ENCODE measurements around the gene GOLGA6L25.
"Not testable (repeated sequence)": the region's sequence is repeated elsewhere in the genome, so short reads cannot be mapped to it uniquely, and the experiment has no call there.

Gene GOLGA6L25

GRCh38 chr15:28553268-28553667, at the start of gene GOLGA6L25:
Gene GOLGA6L25, plus strand, starts transcription at chr15:28553568. Its CDS starts 61 bp downstream, at chr15:28553629.
- DNase-seq (ENCODE audit: low spot score): not testable (repeated sequence)

DNA sequence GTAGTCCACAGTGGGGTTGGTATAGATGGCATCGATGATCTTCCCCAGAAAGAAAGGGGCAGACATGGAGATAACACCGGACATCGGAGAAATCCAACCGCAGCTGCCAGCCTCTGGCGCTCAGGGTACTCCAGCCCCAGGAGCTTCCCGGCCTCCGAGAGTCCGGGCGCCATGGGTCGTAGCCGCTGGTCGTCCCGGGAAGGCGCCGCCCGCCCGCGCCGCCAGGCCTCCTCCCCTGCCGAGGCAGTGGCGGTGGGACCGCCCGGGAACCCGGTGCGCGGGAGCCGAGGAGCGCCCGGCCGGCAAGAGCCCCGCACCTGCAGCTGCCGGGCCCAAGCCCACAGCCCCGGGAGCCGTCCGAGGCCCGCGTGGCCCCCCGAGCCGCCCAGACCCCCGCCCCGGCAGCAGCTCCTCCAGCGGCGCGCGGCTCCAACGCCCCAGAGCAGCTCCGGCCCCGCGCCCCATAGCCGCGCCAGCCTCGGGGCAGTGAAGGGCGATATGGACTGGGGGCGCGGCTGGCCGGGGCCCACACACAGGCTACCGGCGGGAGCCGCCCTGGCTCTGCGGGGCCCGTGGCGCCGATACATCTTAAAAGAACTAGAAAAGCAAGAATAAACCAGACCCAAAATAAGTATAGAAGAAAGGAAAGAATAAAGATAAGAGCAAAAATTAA, 45.0 kb upstream of the GOLGA6L25 start:
- DNase-seq (ENCODE audit: low spot score): not testable (repeated sequence)

GRCh38 chr15:28514128-28514527, 39.2 kb upstream of the GOLGA6L25 start:
- not testable (repeated sequence) for DNase-seq (ENCODE audit: low spot score)

- not testable (repeated sequence) for DNase-seq (ENCODE audit: low spot score)
These were observed 38.2 kb upstream of the GOLGA6L25 start for GRCh38 chr15:28515208-28515607.

DNA sequence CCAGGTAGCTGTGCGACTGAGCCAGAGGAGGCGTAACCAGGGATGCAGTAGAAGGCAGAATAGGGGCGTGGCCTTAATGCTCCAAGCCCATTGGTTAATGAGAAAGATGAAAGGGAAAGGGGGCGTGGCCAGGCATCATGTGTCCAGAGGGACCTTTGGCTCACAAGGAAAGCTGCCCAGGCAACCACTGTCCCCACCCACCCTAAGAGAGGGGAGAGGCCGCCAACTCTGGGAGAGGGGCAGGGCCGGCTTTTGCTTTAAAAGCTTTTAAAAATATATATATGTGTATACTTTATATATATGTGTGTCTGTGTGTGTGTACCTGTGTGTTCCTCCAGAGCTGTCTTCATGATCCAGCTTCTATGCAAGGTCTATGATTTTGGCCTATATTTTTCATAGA, 20.4 kb upstream of the GOLGA6L25 start, which contains the start of gene GOLGA8G:
Gene GOLGA8G, minus strand, starts transcription at position 18 of the 400 bp plus-strand sequence. CDS start 62 bp downstream, outside the sequence.
- not testable (repeated sequence) for DNase-seq (ENCODE audit: low spot score)

DNA sequence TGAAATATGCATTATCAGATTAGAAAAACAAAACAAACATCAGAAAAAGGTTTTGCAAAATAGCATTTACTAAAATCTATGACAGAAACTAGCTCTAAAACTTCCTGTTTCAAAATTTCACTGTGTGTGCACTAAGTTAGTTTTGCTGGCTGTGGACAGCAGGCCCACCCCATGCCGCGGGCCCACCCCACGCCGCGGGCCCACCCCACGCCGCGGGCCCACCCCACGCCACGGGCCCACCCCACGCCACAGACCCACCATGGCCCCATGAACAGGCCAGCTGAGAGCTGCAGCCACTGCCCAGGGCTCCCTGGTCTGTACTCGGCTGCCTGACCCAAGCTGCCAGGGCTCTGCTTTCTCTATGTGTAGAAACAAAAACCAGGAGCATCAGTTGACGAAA, 20.0 kb downstream of the GOLGA6L25 start:
- not testable (repeated sequence) for DNase-seq (ENCODE audit: low spot score)

GRCh38 chr15:28588977-28589606, 35.7 kb downstream of the GOLGA6L25 start:
- DNase-seq (ENCODE audit: low spot score): not testable (repeated sequence)

GRCh38 chr15:28589769-28590168, 36.4 kb downstream of the GOLGA6L25 start:
- DNase-seq (ENCODE audit: low spot score): not testable (repeated sequence)

DNA sequence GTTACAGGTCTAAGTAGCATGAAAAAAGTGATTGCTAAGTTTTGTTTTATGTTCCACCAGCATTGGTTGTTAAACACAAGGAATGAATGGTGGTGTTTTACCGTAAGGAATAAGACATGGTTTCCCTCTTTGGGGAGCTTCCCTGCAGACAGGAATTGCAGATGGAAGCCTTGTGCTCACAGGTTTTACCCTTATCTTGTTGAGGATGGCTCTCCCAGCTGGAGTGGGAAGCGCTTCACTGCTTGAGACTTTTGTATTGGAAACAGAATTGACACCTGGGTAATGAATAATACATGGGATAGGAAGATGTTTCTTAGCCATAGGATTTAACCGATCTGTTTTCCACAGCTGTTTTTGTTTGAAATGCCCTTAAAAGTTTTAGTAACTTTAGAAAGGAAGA, 39.0 kb downstream of the GOLGA6L25 start:
- not testable (repeated sequence) for DNase-seq (ENCODE audit: low spot score)

GRCh38 chr15:28593424-28594129, 40.2 kb downstream of the GOLGA6L25 start:
- DNase-seq (ENCODE audit: low spot score): not testable (repeated sequence)

DNA sequence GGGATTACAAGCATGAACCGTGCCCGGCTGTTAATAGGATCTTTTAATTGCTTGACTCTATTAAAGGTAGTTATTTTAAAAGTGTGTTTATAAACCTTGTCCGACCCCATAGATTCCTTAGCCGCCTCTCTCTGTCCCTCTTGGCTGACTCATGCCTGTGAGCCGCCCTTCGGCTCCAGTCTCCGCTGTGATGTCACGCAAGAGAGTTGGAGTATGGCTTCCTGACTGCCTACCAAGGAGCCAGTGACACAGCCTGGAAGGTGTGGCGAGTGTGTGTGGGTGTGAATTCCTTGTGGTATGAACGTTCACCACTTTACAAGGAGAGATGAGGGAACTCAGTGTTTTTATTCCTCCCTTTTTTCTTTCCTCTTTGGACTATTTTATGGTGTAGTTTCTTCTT, 44.1 kb downstream of the GOLGA6L25 start:
- not testable (repeated sequence) for DNase-seq (ENCODE audit: low spot score)

- DNase-seq (ENCODE audit: low spot score): not testable (repeated sequence)
These were observed 44.8 kb downstream of the GOLGA6L25 start for GRCh38 chr15:28598209-28598608.

GRCh38 chr15:28602152-28602551, 48.8 kb downstream of the GOLGA6L25 start:
- DNase-seq (ENCODE audit: low spot score): not testable (repeated sequence)

Data from HuH-7 (cell line).